ENCODE results near the gene TYRO3. TPM values are rescaled to one million over a fixed set of nuclear protein-coding genes. Genes with fewer than 3 reads are reported as not detected.

Gene TYRO3
- total RNA-seq (2022; extraction: Qiagen RNA extraction) = 16.6 to 18.4 TPM (median 16.8 TPM) in 5 replicates

DNA sequence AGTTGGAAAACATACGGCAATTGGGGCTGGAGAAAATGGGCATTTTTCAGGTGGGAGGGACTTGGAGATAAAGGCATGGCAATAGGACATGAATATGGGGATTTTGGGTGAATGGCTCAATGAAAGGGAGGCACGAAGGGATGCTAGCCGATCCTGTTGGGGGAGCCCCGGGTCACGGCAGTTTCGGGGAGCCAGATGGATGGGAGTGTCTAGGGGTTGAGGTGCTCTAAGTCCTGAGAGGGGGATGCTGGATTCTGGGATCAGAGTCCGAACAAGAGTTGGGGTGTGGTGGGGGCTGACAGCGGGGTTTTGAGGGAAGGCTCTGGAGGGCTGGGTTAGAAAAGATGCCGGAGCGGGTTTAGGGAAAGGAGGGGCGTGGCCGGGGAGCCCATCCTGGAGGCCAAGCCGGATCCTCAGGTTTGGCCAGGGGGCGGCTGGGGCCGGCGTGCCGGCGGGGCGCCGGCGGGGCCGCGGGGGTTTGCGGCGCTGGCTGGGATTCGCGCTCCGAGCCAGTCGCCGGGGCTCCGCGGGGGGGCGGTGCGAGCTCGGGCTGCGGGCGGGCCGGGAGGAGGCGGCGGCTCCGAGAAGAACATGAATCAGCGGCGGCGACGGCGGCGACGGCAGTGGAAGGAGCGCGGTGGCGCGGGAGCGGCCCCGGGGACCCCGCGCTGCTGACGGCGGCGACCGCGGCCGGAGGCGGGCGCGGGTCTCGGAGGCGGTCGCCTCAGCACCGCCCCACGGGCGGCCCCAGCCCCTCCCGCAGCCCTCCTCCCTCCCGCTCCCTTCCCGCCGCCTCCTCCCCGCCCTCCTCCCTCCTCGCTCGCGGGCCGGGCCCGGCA lies at the start of gene TYRO3:
Gene TYRO3 (plus strand): TSS at position 813 of the 839 bp plus-strand sequence. CDS start 46 bp downstream, outside the sequence.

DNA sequence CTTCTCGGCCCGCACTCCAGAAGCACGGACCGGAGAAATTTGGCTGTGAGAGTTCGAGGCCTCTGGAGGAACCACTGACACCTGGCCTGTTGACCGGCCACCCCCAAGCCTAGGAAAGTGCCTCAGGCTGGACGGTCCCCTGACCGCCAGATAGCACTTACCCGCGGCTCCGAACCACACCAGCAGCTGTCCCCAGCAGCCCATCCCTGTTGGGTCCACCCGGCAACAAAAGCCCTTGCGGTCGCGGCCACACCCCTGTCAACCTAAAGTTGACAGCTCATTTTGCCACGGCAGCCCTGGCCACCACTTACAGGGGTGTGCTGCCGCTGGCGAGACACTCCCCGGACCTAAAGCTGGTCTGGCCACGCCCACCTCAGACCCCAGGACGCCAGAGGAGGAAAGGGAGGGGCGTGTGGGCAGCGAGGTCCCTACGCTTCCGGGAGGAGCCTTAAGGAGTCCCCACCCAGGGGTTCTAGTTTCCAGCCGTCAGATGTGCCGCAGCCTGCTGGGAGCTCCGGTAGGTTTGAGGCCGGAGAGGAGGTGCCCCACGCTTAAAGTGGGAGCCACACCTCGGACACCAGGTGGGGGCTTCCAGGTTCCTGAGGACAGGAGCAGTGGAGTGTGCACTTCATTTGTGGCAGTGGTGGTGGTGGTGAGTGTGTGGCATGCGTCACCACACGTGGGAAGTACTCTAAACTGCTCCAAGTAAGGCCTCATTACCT lies 45.3 kb upstream of the TYRO3 start, which contains the start of gene LTK:
Gene LTK (minus strand): TSS at position 322 of the 722 bp plus-strand sequence. CDS start 118 bp downstream, at position 204.

Other genes starting within 250 kb of the TYRO3 start
- gene OIP5, start 226.6 kb upstream of the TYRO3 start, total RNA-seq (2022; extraction: Qiagen RNA extraction) = 13.0 to 13.8 TPM (median 13.1 TPM) in 5 replicates
- gene NUSAP1, start 226.3 kb upstream of the TYRO3 start, total RNA-seq (2022; extraction: Qiagen RNA extraction) = 57.2 to 97.0 TPM (median 69.6 TPM) in 5 replicates
- 13.1 to 18.4 TPM (median 13.5 TPM) in 5 replicates for gene NDUFAF1, start 156.7 kb upstream of the TYRO3 start, total RNA-seq (2022; extraction: Qiagen RNA extraction)
- gene RTF1, start 142.1 kb upstream of the TYRO3 start, total RNA-seq (2022; extraction: Qiagen RNA extraction) = 16.6 to 24.3 TPM (median 20.5 TPM) in 5 replicates
- 6.0 to 9.6 TPM (median 8.8 TPM) in 5 replicates for gene ITPKA, start 65.3 kb upstream of the TYRO3 start, total RNA-seq (2022; extraction: Qiagen RNA extraction)
- gene LTK, start 45.4 kb upstream of the TYRO3 start, total RNA-seq (2022; extraction: Qiagen RNA extraction) = 0.03 to 0.10 TPM (median 0.07 TPM) in 5 replicates
- gene RPAP1, start 15.0 kb upstream of the TYRO3 start, total RNA-seq (2022; extraction: Qiagen RNA extraction) = 10.7 to 14.3 TPM (median 12.9 TPM) in 5 replicates
- 5.8 to 9.8 TPM (median 6.5 TPM) in 5 replicates for gene MGA, start 101.2 kb downstream of the TYRO3 start, total RNA-seq (2022; extraction: Qiagen RNA extraction)
- 3.4 to 5.0 TPM (median 4.3 TPM) in 5 replicates for gene MAPKBP1, start 215.3 kb downstream of the TYRO3 start, total RNA-seq (2022; extraction: Qiagen RNA extraction)

All from A549 treated with Hydrocortisone at 1 μM for 4 hours (cell line).